RWPE2 (cell line): ENCODE results near the gene PCDHA5.
"Not testable (repeated sequence)": the region's sequence is repeated elsewhere in the genome, so short reads cannot be mapped to it uniquely, and the experiment has no call there.

Source experiments
- ATAC-seq: fragments of 200-7000 bp; cut with Tn5 transposase; 3 replicates; pipeline ENCODE4 v1.9.1; 2021; ENCODE audit warnings: low read depth
- DNase-seq: peaks from one replicate; pipeline ENCODE4 v3.0.0-alpha.2; 2020; ENCODE audit warnings: low spot score
- H3K27ac ChIP-seq: fragments of 450-650 bp; 2 replicates; pipeline ENCODE4 v1.5.1; 2017; ENCODE audit warnings: mild to moderate bottlenecking; ENCODE audit not compliant: poor library complexity, severe bottlenecking
- H3K27me3 ChIP-seq: fragments of 250-450 bp; sonication (Bioruptor Pico); 2 replicates; pipeline ENCODE4 v1.5.1; 2021; ENCODE audit warnings: mild to moderate bottlenecking, moderate library complexity; ENCODE audit not compliant: insufficient read depth, poor library complexity, severe bottlenecking
- H3K36me3 ChIP-seq: fragments of 250-450 bp; sonication (Bioruptor Pico); 2 replicates; pipeline ENCODE4 v1.5.1; 2020; ENCODE audit warnings: low read depth, mild to moderate bottlenecking, moderate library complexity
- H3K4me1 ChIP-seq: fragments of 250-450 bp; sonication (Bioruptor Pico); 2 replicates; pipeline ENCODE4 v1.5.1; 2021; ENCODE audit warnings: mild to moderate bottlenecking, moderate library complexity; ENCODE audit not compliant: insufficient read depth, poor library complexity, severe bottlenecking
- H3K4me3 ChIP-seq: fragments of 250-450 bp; sonication (Bioruptor Pico); 2 replicates; pipeline ENCODE4 v1.5.1; 2021; ENCODE audit warnings: mild to moderate bottlenecking, moderate library complexity; ENCODE audit not compliant: severe bottlenecking
- H3K9me3 ChIP-seq: fragments of 250-450 bp; sonication (Bioruptor Pico); 2 replicates; pipeline ENCODE4 v1.5.1; 2021; ENCODE audit warnings: mild to moderate bottlenecking, moderate library complexity; ENCODE audit not compliant: severe bottlenecking
- TF ChIP-seq, protein P1 (sequence below): fragments of 450-650 bp; IDR thresholded peaks from one replicate; pipeline ENCODE4 v1.5.1; 2017; ENCODE audit warnings: mild to moderate bottlenecking, moderate library complexity; ENCODE audit not compliant: poor library complexity, severe bottlenecking

Gene PCDHA5

DNA sequence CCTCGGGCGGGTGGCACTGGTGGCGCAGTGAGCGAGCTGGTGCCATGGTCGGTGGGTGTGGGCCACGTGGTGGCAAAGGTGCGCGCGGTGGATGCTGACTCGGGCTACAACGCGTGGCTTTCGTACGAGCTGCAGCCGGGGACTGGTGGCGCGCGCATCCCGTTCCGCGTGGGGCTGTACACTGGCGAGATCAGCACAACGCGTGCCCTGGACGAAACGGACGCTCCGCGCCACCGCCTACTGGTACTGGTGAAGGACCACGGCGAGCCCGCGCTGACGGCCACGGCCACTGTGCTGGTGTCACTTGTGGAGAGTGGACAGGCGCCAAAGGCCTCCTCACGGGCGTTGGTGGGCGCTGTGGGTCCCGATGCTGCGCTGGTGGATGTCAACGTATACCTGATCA, 12.5 kb upstream of the PCDHA5 start:
- TF ChIP-seq, protein P1, sequence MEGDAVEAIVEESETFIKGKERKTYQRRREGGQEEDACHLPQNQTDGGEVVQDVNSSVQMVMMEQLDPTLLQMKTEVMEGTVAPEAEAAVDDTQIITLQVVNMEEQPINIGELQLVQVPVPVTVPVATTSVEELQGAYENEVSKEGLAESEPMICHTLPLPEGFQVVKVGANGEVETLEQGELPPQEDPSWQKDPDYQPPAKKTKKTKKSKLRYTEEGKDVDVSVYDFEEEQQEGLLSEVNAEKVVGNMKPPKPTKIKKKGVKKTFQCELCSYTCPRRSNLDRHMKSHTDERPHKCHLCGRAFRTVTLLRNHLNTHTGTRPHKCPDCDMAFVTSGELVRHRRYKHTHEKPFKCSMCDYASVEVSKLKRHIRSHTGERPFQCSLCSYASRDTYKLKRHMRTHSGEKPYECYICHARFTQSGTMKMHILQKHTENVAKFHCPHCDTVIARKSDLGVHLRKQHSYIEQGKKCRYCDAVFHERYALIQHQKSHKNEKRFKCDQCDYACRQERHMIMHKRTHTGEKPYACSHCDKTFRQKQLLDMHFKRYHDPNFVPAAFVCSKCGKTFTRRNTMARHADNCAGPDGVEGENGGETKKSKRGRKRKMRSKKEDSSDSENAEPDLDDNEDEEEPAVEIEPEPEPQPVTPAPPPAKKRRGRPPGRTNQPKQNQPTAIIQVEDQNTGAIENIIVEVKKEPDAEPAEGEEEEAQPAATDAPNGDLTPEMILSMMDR = no peak
- no peak overlapping the region for H3K27ac ChIP-seq
- no peak for ATAC-seq
- H3K9me3 ChIP-seq = peaks cover 2% of the 10 kb centered on the region
- H3K4me3 ChIP-seq = no peak overlapping the region
- DNase-seq = peak; percentile 75
- peaks cover 15% of the 10 kb centered on the region for H3K27me3 ChIP-seq
- H3K36me3 ChIP-seq = no peaks in the 10 kb centered on the region
- no peaks in the 10 kb centered on the region for H3K4me1 ChIP-seq

- no peak overlapping the region for H3K27ac ChIP-seq
- peaks cover 3% of the 10 kb centered on the region for H3K9me3 ChIP-seq
- ATAC-seq = no peak
- no peak overlapping the region for H3K4me3 ChIP-seq
- H3K27me3 ChIP-seq = peaks cover 47% of the 10 kb centered on the region
- TF ChIP-seq, protein P1 = peak; percentile 48
- H3K36me3 ChIP-seq = no peaks in the 10 kb centered on the region
- no peaks in the 10 kb centered on the region for H3K4me1 ChIP-seq
- no peak for DNase-seq
Measured at GRCh38 chr5:140822281-140822629, 842 bp downstream of the PCDHA5 start.

DNA sequence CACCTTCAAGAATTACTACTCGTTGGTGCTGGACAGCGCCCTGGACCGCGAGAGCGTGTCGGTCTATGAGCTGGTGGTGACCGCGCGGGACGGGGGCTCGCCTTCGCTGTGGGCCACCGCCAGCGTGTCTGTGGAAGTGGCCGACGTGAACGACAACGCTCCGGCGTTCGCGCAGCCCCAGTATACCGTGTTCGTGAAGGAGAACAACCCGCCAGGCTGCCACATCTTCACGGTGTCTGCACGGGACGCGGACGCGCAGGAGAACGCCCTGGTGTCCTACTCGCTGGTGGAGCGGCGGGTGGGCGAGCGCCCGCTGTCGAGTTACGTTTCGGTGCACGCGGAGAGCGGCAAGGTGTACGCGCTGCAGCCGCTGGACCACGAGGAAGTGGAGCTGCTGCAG, 1.6 kb downstream of the PCDHA5 start:
- H3K9me3 ChIP-seq, H3K36me3 ChIP-seq, DNase-seq, H3K4me3 ChIP-seq, H3K4me1 ChIP-seq, ATAC-seq, H3K27ac ChIP-seq: not testable (repeated sequence)
- peaks cover 48% of the 10 kb centered on the region for H3K27me3 ChIP-seq

DNA sequence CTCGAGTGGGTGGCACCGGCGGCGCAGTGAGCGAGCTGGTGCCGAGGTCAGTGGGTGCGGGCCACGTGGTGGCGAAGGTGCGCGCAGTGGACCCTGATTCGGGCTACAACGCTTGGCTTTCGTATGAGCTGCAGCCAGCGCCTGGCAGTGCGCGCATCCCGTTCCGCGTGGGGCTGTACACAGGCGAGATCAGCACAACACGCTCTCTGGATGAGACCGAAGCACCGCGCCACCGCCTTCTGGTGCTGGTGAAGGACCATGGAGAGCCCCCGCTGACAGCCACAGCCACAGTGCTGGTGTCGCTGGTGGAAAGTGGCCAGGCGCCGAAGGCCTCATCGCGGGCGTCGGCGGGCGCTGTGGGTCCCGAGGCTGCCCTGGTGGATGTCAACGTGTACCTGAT, 2.1 kb downstream of the PCDHA5 start:
- Histone ChIP-seq H3K27me3 (peaks cover 50% of the 10 kb centered on the region), H3K9me3 (peaks cover 5% of the 10 kb centered on the region), H3K4me3 (no peak overlapping the region), H3K36me3 (no peaks in the 10 kb centered on the region), H3K4me1 (no peaks in the 10 kb centered on the region), H3K27ac (no peak overlapping the region)
- DNase-seq (no peak), ATAC-seq (no peak)
- TF ChIP-seq, protein P1 = no peak

GRCh38 chr5:140827704-140828361, 6.4 kb downstream of the PCDHA5 start, which contains the start of gene PCDHA6:
PCDHA6 (plus strand) TSS chr5:140827960; CDS start chr5:140828092, 132 bp downstream.
- no peak for DNase-seq
- no peak within 1 kb of the TSS for H3K4me3 ChIP-seq
- no peaks in the 10 kb centered on the region for H3K4me1 ChIP-seq
- TF ChIP-seq, protein P1 = peak; percentile 38
- ATAC-seq = no peak
- H3K9me3 ChIP-seq = peaks cover 3% of the 10 kb centered on the region
- peaks cover 72% of the 10 kb centered on the region for H3K27me3 ChIP-seq
- H3K27ac ChIP-seq = no peak within 1 kb of the TSS
- no peaks in the 10 kb centered on the region for H3K36me3 ChIP-seq
